Erythroblast (primary cell): ENCODE data around the gene NUTM2G.
"Not testable (repeated sequence)": the region's sequence is repeated elsewhere in the genome, so short reads cannot be mapped to it uniquely, and the experiment has no call there.

Experiments used
- GATA1 ChIP-seq: IDR thresholded peaks from 2 replicates; pipeline ENCODE4 v1.6.1; 2011; ENCODE audit warnings: low read depth, mild to moderate bottlenecking, control low read depth, low read length, moderate library complexity
- POLR2A ChIP-seq: IDR thresholded peaks from 2 replicates; pipeline ENCODE4 v1.6.1; 2011; ENCODE audit warnings: mild to moderate bottlenecking, low read length

DNA sequence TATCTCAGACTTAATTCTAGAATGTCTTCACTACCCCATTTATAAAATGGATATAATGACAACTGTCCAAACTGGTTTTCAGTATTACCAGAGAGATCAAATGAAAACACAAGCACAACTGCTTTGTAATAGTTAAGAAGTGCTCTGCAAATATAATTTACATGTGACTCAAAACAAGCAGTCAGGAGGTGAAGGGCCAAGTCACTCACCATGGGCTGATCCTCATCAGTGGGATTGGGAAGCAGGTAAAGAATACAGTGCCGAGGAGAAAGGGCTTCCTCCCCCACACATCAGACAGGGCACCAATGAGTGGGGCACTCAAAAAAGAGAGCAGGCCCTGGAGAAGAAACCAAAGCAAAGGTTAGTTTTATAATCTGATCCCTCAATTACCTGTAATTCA lies 20.7 kb downstream of the NUTM2G start:
- TF ChIP-seq POLR2A, GATA1: not testable (repeated sequence)
